GM12873 (cell line): ENCODE measurements around the gene TRIM24.

ENCODE experiments used
- TF ChIP-seq, protein P1 (sequence below): IDR thresholded peaks from 2 replicates; pipeline ENCODE4 v1.5.1; 2012; ENCODE audit warnings: low read depth, mild to moderate bottlenecking, moderate library complexity, low read length, control low read depth; ENCODE audit not compliant: insufficient read depth; ENCODE audit errors: missing control alignments

The TRIM24 gene

DNA sequence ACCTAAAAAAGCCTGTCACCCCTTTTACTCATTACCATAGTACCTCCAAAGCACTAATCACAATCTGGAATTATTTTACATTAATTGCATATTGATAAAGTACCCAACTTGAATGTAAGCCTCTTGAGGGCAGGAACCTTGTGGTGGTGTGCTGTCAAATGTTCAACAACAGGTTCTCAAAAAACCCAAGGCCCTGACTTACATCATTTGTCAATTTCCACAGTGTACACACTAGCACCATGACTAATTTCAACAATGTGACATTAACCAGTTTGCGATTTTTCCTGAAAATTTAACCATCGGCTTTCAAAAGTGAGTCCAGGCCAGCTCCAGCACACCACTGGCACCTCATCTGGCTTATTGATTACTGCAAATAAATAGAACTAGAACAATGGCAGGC is 153.6 kb downstream of the TRIM24 start:
- TF ChIP-seq, protein P1, sequence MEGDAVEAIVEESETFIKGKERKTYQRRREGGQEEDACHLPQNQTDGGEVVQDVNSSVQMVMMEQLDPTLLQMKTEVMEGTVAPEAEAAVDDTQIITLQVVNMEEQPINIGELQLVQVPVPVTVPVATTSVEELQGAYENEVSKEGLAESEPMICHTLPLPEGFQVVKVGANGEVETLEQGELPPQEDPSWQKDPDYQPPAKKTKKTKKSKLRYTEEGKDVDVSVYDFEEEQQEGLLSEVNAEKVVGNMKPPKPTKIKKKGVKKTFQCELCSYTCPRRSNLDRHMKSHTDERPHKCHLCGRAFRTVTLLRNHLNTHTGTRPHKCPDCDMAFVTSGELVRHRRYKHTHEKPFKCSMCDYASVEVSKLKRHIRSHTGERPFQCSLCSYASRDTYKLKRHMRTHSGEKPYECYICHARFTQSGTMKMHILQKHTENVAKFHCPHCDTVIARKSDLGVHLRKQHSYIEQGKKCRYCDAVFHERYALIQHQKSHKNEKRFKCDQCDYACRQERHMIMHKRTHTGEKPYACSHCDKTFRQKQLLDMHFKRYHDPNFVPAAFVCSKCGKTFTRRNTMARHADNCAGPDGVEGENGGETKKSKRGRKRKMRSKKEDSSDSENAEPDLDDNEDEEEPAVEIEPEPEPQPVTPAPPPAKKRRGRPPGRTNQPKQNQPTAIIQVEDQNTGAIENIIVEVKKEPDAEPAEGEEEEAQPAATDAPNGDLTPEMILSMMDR = no peak

DNA sequence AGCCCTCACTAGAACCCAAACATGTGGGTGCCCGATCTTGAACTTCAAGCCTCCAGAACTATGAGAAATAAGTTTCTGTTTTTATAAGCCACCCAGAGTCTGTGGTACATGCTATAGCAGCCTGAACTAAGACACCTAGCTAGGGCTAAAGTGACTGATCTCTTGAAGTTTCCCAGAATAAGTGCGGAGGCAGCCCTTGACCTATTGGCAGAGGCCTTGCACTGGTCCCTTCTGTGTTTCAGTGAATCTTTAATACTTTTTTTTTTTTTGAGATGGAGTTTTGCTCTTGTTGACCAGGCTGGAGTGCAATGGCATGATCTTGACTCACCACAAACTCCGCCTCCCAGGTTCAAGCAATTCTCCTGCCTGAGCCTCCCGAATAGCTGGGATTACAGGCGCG is 156.0 kb downstream of the TRIM24 start:
- TF ChIP-seq, protein P1 = no peak

DNA sequence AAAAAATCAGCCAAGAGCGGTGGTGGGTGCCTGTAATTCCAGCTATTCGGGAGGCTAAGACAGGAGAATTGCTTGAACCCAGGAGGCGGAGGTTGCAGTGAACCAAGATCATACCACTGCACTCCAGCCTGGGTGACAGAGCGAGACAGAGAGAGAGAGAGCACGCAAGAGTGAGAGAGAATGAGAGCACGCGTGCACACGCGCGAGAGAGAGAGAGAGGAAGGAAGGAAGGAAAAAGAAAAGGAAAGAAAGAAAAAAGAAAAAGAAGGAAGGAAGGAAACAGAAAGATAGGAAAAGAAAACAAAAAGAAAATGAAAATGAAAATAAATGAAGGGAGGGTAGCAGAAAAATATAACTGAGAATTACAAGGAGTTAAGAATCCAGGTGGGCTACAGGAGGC is 158.4 kb downstream of the TRIM24 start:
- TF ChIP-seq, protein P1 = no peak

DNA sequence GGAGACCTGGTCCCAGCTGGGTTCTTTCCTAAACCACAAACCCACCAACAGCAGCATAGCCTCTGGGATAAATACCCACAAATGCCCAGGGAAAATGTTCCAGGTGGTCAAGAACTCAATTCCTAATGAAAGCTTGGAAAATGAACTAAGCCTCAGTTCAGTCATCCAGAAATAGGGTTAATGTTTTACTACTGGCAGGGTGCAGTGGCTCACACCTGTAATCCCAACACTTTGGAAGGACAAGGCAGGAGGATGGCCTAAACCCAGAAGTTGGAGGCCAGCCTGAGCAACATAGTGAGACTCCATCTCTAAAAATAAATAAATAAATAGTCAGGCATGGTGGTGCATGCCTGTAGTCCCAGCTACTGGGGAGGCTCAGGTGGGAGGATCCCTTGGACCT is 158.9 kb downstream of the TRIM24 start:
- TF ChIP-seq, protein P1 = no peak

DNA sequence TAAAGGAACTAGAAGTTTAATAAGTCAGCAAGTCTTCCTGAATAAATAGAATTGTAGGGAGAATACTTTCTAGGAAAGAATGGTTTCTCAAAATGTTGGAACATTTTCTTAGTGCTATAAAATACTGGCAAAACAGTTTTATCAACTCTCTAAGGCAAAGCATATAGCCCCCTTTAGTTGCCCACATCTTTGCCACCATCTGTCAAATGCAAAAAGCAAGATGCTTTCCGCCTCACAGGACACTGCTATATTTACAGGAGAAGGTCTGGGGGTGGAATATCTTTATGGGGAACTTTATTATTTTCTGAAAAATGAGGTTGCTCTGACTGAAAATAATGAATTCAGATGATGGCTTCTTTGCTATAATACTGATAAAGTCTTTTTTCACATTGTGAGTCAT is 162.8 kb downstream of the TRIM24 start:
- TF ChIP-seq, protein P1 = no peak

DNA sequence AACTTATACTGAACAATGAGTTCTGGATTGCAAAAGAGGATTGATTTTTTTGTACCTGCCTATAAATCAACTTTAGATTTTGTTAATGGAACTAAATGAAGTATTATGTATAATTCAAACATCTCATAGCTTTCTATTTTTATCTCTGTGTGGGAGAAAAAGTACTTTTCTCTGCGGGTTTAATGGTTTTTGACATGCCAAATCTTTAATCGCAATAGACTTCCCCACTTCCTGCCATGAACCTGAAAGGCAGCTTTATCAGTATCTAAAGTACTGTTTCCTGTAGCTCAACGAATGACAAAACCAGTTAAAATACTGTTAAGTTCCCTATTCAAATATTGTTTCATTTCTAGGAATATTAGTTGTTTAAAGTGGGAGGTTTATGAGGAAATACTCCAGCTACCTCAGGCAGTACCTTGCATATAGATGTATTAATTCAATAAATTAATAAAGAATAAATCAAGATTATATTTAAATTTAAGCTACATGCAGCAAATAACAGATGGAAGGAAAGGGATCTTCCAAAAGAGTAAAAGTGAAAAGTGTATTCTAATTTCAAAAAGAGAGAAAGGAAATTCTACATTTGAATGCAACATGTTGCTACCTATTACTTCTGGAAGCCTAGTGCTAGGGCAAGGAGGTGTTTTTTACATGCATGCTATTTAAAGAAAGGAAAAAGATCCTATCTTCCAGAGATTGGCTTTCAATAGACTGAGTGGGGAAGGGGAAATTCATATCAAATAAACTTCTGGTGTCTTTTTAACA is 165.2 kb downstream of the TRIM24 start:
- TF ChIP-seq, protein P1 = no peak

DNA sequence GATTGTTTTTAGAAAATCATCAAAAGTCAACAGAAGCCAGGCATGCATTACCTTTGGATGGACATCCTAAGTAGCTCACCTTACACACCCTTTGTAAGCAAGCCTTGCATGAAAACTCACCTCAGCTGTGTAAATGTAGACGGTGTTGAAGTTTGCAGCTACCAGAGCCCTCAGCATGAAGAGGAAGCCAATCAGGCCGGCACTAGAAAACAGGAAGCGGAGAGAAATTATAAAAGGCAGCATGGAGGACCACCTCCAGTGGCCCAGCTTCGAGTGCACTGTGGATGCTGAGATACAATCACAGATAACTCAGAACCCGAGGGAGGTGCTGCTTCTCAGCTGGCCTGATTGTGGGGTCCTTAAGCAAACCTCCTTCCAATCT is 165.8 kb downstream of the TRIM24 start:
- TF ChIP-seq, protein P1 = no peak

DNA sequence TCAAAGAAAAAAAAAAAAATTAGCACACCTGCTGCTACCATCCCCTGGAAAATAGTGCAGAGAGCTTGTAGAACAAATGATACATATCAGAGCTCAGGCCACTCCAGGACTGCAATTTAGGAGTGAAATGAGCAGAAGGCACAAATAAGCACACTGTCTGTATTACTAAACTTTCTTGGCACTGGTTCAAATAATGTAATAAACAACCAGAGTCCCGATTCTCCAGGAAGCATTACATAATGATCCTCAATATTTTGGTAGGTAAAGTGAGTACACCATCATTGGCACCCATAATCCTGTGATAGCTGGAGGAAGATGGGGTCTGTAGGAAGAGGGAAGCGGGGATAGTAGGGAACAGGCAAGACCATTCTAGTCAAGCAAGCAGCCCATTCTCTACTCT is 166.8 kb downstream of the TRIM24 start:
- TF ChIP-seq, protein P1 = no peak
